T-helper 2 cell treated with Interferon-gamma antibody and Interleukin-4, amounts not matched to agents 100 ng/mL and 5 ng/mL, for 36 hours (primary cell): ENCODE measurements around the gene SLC9A9. TPM values are rescaled to one million over a fixed set of nuclear protein-coding genes. Genes with fewer than 3 reads are reported as not detected.

Source experiments
- intact Hi-C: fragments of 100-400 bp; cut with micrococcal nuclease; formaldehyde crosslinking; loops from one replicate; pipeline ENCODE4 v1.15.1; 2023
- total RNA-seq: library from RNA; stranded (reverse); gene quantifications from 2 replicates; pipeline ENCODE4 v1.2.3, GENCODE V29; 2022

Gene SLC9A9
- total RNA-seq, 1 donor from 2014 or later, result 13.4 TPM

DNA sequence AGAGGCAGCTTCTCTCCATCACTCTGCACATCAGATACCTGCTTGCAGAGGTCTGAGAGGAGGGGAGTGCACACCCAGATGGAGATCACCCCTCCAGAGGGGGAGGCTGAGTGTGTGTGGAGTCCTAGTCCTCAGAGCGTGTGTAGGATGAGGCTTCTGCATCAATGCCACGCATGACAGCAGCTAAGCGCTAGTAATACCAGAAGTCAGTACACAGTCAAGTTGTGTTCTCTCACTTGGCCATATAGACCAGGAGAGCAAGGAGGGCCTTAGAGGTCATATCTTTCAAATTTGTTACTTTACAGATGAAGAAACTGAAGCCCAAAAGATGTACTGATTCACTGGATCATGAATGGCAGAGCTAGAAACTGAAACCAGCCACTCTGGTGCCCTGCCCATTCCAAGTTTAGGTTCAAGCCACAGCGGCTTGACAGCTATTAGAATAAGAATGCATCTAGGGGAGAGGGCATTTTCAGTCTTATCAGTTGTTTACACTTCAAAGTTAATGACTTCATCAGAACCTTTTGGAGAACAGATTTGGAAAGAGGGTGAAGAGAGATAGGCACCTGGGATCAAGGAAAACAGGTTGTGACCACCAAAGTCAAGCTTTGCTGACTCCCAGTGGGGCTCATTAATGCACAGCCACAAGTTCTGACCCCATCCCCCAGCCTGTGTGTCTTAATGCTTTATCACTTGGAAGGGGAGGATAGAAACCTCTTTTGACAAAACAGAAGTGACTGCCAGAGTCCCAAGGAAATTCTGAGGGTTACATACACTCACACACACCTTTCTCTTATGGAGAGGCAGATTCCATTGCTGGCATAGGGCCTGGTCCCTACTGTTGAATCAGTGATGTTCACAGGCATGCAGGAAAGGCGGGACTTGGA, 418.4 kb downstream of the SLC9A9 start:
- intact Hi-C loops, result loop anchor here (10.0 kb wide), 1 partner anchor 215 kb away; no protein-coding TSS in a partner anchor

DNA sequence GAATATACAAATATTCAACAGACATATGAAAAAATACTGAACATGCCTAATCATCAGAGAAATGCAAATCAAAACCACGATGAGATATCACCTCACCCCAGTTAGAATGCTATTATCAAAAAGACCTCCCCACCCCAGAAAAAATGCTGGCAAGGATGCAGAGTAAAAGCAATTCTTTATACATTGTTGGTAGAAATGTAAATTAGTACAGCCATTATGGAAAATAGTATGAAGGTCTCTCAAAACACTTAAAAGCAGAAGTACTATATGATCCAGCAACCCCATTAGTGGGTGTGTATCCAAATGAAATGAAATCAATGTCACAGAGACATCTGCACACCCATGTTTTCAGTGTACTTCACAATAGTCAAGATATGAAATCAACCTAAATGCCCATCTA, 420.0 kb downstream of the SLC9A9 start:
- intact Hi-C loops, result no loop called here

DNA sequence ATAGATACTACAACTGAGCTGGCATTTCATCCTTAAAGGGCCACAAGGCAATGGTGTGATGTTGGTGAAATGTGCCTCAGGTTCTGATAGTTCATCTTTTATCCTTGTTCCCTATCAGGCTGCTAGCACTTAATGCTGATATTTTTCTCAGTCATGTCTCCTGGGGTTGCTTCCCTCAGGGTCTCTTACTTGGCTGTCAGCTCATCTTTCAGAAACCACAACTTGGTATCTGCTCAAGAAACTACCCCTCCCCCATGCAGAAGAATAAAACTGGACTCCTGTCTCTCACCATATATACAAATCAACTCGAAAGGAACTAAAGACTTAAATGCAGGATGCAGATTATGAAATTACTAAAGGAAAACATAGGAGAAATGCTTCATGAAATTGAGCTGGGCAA, 420.6 kb downstream of the SLC9A9 start:
- intact Hi-C loops, result no loop called here

DNA sequence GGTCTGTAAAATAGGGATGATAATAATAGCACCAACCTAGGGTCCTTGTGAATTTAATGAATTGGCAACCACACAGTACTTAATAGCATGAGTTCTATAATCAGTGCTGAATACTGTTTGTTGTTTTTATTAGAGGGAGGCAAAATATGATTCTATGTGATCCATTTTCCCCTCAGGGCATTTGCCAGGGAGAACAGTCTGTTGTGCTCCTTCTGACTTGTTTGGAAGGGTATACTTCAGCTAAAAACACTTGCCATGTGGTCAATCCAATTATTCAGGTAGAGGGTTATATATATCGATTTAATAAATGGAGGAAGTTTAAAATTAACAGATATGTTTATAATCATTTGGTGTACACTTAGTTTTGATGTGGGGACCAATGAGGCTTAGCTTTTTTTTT, 423.4 kb downstream of the SLC9A9 start:
- intact Hi-C loops, result no loop called here

DNA sequence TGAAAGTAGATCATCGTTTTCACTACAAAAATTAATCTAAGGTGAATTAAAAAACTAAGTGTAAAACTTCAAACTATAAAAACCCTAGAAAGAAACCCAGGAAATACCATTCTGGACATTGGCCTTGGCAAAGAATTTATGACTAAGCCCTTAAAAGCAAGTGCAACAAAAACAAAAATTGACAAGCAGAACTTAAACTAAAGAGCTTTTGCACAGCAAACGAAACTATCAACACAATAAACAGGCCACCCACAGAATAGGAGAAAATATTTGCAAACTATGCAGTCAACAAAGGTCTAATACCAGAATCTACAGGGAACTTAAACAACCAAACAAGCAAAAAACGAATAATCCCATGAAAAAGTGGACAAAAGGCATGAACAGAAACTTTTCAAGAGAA, 426.7 kb downstream of the SLC9A9 start:
- intact Hi-C loops, result no loop called here

DNA sequence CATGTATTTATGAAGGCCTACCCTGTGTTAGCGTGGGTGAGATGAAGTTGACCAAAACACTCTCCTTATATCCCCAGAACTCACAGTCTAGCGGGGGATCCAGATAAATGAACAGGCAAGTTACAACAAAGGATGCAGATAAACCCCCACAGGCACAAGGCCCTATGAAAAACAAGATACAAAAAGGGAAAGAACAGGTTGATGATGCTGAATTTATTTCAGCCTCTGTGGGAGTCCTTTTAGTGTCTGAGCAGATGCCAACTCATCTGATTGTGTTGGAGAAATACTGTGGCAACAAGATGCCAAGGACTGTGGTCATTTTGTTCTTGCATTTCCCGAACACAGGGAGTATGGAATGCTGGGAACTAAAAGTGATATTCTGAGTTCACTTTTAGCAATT, 428.7 kb downstream of the SLC9A9 start:
- intact Hi-C loops, result no loop called here

DNA sequence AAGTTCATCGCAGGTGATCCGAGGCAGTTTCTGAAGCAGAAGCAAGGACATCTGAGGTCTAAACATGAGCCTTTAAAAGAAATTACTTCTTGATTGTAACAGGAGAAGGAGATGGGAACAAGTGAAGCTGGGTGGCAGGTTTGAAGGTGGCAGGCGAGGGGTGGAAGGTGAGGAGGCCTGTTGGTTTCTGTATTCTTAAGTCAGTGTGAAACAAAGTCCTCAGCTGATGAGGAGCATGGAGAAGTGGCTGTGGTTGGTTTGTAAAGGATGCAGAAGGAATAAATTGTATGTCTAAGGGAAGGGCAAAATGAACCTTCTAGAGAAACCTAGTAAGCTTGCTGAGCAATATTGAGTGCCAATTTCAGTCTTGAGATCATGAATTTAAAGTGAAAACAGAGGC, 429.9 kb downstream of the SLC9A9 start:
- intact Hi-C loops, result no loop called here

DNA sequence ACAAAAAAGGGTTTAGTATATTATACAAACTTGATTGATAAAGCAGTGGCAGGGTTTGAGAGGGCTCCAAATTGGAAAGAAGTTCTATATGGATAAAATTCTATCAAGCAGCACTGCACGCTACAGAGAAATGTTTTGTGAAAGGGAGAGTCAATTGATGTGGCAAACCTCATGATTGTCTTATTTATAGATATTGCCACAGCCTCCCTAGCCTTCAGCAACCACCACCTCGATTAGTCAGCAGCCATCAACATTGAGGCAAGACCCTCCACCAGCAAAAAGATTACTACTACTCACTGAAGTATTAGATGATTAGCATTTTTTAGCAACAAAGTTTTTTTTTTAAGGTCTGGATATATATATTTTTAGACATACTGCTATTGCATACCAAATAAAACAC, 432.0 kb downstream of the SLC9A9 start:
- intact Hi-C loops, result no loop called here

DNA sequence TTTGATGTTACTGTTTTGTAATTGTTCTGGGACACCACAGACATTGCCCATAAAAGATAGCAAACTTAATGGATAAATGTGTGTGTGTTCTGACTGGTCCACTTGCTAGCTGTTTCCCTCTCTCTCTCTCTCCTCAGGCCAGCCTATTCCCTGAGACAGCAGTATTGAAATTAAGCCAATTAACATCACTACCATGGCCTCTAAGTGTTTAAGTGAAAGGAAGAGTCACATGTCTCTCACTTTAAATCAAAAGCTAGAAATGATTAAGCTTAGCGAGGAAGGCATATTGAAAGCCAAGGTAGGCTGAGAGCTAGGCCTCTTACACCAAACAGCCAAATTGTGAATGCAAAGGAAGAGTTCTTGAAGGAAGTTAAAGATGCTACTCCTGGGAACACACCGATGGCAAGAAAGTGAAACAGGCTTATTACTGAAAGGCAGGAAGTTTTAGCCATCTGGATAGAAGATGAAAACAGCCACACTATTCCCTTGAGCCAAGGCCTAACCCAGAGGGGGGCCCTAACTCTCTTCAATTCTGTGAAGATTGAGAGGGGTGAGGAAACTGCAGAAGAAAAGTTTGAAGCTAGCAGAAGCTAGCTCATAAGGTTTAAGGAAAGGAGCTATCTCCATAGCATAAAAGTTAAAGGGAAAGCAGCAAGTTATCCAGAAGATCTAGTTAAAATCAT, 433.6 kb downstream of the SLC9A9 start:
- intact Hi-C loops, result no loop called here

DNA sequence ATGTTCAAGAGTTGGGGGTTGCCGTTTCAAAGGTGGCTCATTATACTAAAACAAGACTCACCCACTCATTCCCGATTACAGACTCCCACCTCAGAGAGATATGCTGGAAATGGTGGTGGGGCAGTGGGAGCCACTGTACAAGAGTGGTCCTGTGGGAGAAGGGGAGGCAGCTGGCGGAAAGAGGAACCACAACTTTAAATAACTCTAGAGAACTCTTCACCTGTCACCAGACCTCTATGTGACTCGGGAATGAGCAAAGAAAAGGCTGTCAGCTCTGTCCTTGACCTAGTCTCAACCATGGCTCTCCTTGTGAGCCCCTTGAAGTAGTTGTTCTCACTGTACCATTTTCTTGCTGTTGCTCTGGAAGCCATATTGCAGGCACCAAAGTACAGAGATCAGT, 434.9 kb downstream of the SLC9A9 start:
- intact Hi-C loops, result no loop called here

DNA sequence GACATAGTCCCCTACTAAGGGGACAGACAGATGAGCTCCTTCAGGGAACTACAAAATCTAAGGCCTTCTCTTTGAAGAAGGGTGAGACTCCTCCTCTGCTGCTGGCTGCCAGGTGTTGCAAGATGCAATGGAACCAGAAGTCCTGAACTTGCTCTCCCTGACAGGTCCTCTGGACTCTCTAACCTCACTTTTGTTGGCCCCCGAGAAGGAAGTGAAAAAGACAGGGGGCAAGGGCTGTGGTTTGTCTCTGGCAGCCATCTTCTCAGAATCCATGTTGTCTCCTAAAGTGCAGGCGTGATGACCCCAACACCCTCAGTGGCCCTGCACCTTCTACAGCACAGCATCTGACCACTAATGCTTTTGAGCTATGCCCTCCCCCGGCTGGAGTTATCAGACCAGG, 436.2 kb downstream of the SLC9A9 start:
- intact Hi-C loops, result no loop called here

DNA sequence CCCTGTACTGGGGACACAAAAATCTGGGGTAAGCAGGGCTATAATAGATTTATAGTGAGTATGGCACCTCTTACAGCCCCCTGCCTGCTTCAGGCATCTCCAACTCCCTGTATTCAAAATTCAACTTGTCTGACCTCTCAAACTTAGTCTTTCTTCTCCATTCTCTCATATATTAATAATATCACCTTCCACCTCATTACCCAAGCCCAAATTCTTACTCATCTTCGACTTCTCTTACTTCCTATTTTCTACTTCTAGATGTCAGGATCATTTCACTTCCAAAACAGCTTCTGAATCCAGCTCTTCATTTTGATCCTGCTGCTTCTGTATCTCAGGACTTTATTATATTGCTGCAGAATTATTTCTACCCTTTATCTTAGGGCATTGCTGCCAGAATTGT, 438.0 kb downstream of the SLC9A9 start:
- intact Hi-C loops, result no loop called here

DNA sequence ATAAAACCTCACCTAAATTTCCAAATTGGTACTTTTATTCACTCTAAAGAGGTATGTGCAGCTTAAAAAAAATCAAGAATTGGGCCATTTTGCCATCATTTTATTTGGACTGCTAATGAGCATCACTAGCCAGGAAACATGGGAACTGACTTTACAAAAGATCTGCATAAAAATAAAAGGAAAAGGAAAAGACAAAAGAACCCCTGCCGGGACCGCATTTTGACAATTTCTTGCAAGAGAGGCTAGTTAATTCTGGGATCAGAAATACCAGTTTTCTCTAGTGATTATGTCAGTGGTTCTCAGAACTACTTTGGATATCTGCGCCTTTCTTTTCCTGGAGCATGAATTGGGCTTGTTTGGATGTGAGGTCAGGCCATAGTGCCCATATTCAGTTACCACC, 439.5 kb downstream of the SLC9A9 start:
- intact Hi-C loops, result no loop called here

DNA sequence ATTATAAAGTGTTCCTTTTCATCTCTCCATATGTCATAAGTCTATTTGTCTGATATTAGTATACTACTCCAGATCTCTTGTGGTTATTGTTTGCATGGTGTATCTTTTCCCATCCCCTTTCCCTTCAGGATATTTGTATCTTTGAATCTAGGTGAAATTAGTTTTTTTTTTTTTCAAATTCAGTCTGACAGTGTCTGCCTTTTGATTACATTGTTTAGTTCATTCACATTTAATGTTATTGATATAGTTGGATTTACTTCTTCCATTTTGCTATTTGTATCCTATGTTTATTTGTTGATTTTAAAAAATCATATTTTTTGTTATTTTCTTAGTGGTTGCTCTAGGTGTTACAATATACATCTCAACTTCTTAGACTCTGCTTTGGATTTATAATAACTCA, 445.7 kb downstream of the SLC9A9 start:
- intact Hi-C loops, result no loop called here

DNA sequence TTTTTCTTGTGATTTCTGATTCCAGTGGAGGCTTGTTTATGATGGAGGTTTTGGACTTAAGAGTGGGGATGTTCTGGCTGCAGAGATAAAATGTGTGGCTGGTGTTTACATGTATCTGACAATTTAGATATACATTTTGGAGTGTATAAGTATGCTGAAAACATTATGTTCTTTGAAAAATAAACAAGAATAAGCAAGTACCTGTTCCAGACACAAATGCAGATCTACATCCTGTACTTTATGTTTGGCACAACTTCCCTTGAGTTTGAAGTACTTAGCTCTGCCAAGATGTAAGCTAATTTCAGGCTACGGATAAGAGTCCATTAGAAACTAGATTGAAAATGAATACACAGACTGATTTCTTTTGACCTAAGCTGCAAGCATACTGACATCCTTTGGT, 451.5 kb downstream of the SLC9A9 start:
- intact Hi-C loops, result no loop called here

DNA sequence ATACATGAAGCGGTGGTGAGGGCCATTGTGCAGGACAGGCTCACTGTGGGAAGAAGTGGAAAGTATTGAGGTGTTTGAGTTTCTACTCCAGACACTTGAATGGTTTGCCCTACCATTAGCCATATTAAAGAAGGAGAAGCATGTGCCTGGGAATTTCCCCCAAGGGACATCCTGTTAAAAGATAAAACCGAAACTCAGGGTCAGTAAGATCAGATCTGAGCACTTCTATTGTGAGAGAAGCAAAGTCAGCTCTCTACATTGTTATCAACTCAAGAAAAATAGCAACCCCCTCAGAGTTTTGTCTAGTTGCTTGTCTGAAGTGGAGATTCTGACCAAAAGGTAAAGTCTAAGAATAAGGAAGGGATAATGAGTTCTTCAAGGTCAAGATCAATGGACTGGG, 458.9 kb downstream of the SLC9A9 start:
- intact Hi-C loops, result no loop called here

DNA sequence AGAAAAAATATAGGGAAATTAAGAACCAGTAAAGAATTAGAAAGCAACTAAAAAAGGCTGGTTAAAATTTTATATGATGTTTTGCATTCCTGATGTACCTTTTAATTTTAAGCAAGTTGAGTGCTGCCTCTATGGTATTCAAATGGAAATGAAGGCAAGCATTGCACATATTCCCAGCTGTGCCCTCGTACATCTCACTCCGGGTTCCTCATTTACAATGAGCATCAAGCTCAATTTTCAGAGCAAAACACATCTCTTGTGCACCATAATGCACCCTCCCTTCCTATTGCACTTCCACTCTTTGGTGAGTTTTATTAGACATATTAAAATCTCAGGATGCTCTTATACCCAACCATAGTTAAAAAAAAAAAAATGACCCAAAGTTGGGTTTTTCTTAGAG, 460.8 kb downstream of the SLC9A9 start:
- intact Hi-C loops, result no loop called here

DNA sequence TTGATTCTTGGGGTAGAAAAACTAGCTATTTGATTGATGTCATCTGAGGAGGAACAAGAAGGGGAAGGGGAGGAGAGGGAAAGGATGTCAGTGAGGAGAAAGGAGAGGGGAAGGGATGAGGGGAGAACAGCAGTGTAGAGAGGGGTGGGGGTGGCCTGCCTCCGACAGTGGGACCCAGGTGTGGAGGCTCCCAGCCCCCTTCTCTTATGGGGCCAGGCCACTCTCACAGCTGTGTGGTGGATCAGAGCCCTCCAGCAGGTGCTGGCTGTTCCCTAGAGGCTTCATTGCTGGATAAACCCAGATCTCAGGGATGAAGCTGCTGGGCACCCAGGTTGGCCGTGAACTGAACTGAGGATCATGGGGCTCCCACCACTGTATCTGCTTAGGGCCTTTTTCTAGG, 464.2 kb downstream of the SLC9A9 start:
- intact Hi-C loops, result no loop called here

DNA sequence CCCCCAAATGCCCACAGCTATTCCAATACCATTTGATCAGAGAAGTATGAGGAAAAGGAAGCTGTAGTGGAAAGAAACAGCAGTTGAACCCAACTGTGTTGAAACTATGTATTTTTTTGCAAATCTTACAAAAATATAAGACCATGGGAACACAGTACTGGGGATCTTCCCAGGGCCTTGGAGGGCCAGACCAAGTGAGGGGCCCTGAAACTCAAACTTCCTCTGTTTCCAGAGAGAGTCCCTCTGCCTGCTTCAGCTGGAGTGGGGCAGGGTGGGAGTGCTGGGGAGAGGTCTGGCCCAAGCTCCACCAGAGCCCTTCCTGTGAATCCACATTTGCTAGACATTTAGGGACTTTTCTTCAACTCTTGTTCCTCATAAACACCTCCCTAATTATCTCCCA, 464.8 kb downstream of the SLC9A9 start:
- intact Hi-C loops, result no loop called here

DNA sequence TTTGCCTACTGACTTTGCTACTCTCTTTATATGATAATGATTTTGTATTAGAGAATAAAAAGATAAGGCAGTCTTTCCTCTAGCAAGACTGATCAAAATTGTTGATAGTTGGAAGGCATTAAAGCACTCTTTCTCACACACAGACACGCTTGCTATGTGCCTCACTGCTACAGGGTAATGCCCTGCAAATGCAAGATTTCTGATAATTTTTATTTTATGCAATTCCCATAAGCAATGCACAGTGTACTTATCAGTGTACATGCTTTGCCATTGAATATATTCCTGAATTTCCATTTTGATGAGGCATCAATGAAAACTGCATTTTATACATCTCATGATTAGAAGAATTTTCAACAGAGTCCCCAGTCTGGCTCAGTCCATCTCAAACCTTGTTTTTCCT, 465.5 kb downstream of the SLC9A9 start:
- intact Hi-C loops, result no loop called here

DNA sequence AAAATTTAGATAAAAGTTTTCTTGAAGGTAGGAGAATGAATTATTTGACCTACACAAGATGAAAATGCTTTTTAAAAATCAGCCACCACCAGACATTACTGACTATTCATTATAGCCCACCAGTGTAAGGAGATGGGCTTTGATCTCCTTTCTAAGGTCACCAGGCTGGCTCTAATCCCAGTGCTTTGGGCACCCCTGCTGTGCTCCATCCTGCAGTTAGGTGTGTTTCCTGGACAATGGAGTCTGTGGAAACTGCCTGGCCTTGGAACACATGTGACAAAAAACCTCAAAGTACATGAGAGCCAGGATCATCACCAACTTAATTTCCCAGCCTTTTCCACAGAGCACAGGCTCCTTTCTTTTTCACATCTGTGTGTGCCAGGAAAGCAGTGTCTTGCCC, 467.8 kb downstream of the SLC9A9 start:
- intact Hi-C loops, result no loop called here

DNA sequence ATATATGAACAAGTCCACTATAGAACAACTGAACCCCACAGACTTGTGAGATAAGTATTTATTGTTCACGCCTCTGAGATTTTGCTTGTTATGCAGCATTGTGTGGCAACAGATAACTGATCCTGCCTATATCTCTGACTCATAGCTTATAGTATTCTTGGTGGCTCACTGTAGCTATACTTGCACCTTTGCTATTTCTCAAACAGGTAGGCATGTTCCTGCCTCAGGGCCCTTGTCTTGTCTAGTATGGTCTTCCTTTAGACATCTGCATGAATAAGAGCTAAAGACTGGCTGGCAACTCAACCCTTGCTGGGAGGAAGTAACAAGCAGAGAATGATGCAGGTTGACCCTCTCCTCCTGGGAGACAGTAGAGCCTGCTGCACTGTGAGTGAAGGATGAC, 472.6 kb downstream of the SLC9A9 start:
- intact Hi-C loops, result no loop called here

DNA sequence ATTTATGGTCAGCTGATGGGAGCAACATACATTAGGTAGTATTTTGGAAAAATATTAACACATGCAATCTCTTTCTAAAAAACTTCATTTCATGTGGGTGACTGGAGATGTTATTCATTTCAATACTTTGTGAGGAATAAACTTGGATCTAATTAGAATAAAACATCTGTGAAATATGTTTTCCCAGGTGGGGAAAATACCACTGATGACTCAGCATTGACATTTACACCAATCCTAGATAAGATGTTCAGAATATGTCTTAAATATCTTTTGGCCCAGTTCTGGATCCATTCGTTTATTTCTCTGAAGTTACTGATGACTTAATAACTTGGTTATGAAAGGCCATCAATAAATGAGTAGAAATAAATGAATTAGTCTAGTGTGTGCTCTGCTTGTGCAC, 481.1 kb downstream of the SLC9A9 start:
- intact Hi-C loops, result loop anchor here (10.0 kb wide), 1 partner anchor 72 kb away; no protein-coding TSS in a partner anchor
